Loucy (cell line): ENCODE results near the gene PEX14.

Source experiments
- H2AFZ ChIP-seq: fragments of 200-600 bp; sonication (generic); 2 replicates; pipeline ENCODE4 v1.6.0; 2016; ENCODE audit warnings: antibody characterized with exemption, mild to moderate bottlenecking, low read length, moderate library complexity
- H3F3A ChIP-seq: fragments of 200-600 bp; 2 replicates; pipeline ENCODE4 v1.6.0; 2016; ENCODE audit warnings: antibody characterized with exemption, low read depth, mild to moderate bottlenecking
- H3K27me3 ChIP-seq: fragments of 200-600 bp; sonication (generic); 2 replicates; pipeline ENCODE4 v1.6.1; 2014; ENCODE audit warnings: low read length, mild to moderate bottlenecking; ENCODE audit not compliant: insufficient read depth, poor library complexity, severe bottlenecking
- H3K36me3 ChIP-seq: fragments of 200-600 bp; sonication (generic); 2 replicates; pipeline ENCODE4 v1.6.1; 2016; ENCODE audit warnings: low read length; ENCODE audit not compliant: insufficient read depth
- H3K4me1 ChIP-seq: fragments of 200-600 bp; sonication (generic); 2 replicates; pipeline ENCODE4 v1.5.1; 2014; ENCODE audit warnings: low read length, mild to moderate bottlenecking; ENCODE audit not compliant: insufficient read depth, poor library complexity, severe bottlenecking
- H3K4me2 ChIP-seq: fragments of 200-600 bp; sonication (generic); 2 replicates; pipeline ENCODE4 v1.6.0; 2014; ENCODE audit warnings: antibody characterized with exemption, low read length, low read depth, mild to moderate bottlenecking; ENCODE audit not compliant: poor library complexity, severe bottlenecking
- H3K4me3 ChIP-seq: fragments of 200-600 bp; sonication (generic); 2 replicates; pipeline ENCODE4 v1.5.1; 2014; ENCODE audit warnings: low read length, mild to moderate bottlenecking, mixed read lengths; ENCODE audit not compliant: poor library complexity, severe bottlenecking
- H3K79me2 ChIP-seq: fragments of 200-600 bp; sonication (generic); 2 replicates; pipeline ENCODE4 v1.6.1; 2014; ENCODE audit warnings: low read length; ENCODE audit not compliant: insufficient read depth
- H3K9ac ChIP-seq: fragments of 200-600 bp; sonication (generic); 2 replicates; pipeline ENCODE4 v1.6.0; 2014; ENCODE audit warnings: mild to moderate bottlenecking, low read depth, low read length, moderate library complexity; ENCODE audit not compliant: poor library complexity, severe bottlenecking
- H3K9me2 ChIP-seq: fragments of 200-600 bp; sonication (generic); replicated peaks from 2 replicates; pipeline ENCODE4 v1.6.1; 2016; ENCODE audit warnings: low read depth, low read length, mixed read lengths
- H3K9me3 ChIP-seq: fragments of 200-600 bp; sonication (generic); 2 replicates; pipeline ENCODE4 v1.6.1; 2014; ENCODE audit warnings: mild to moderate bottlenecking, antibody characterized with exemption, low read length, low read depth; ENCODE audit not compliant: insufficient read depth
- H4K20me1 ChIP-seq: fragments of 200-600 bp; sonication (generic); 2 replicates; pipeline ENCODE4 v1.6.0; 2014; ENCODE audit warnings: antibody characterized with exemption, low read length, mild to moderate bottlenecking; ENCODE audit not compliant: insufficient read depth, poor library complexity, severe bottlenecking
- EZH2phosphoT487 ChIP-seq: fragments of 200-600 bp; IDR thresholded peaks from 2 replicates; pipeline ENCODE4 v1.6.1; 2018; ENCODE audit warnings: antibody characterized with exemption, mild to moderate bottlenecking, moderate library complexity, borderline replicate concordance
- TF ChIP-seq, protein P1 (sequence below): fragments of 200-600 bp; sonication (generic); conservative IDR thresholded peaks from 2 replicates; pipeline ENCODE4 v1.5.1; 2014; ENCODE audit warnings: mild to moderate bottlenecking, antibody characterized with exemption, low read length

PEX14 gene

DNA sequence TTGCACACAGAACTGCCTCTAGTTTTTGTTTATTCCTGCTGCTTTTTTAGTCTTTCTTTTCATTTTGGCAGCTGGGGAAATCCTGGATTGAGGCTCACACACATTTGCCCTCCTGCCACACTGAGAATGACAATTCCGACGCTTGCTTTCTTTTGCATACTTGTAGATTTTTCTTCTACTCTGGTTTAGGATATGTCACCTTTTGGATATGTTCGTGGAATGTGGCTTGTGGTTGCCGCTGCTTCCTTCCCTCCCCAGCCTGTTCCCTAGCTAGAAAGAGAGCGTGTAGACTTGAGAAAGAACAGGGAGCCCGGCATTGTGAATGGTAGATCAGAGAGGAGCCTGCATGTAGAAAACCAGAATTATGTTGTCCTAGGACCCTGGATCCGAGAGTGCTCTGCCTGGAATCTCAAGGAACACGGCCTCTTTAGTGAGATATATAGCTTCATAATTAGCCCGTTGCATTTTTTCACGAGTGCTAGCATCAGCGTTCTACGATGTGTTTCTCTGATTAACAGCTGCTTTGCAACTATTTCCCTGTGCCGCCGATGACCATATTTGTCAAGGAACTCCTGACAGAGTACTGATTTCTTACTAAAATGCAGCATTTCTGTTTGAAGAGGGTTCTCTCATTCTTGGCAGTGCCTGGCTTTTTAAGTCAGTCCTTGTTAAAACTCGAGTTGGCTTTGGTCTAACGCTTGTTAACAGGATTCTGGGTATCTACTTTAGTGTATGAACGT, 56.2 kb downstream of the PEX14 start:
- Histone ChIP-seq H2AFZ (no peak overlapping the region), H3K79me2 (peaks cover 49% of the 10 kb centered on the region), H3K9me3 (no peaks in the 10 kb centered on the region), H3K27me3 (no peaks in the 10 kb centered on the region), H4K20me1 (no peaks in the 10 kb centered on the region), H3K9me2 (no peaks in the 10 kb centered on the region), H3K4me2 (no peak overlapping the region), H3F3A (no peaks in the 10 kb centered on the region), H3K36me3 (no peaks in the 10 kb centered on the region), H3K4me3 (no peak overlapping the region), H3K9ac (no peak overlapping the region), H3K4me1 (peaks cover 12% of the 10 kb centered on the region)
- no peak for TF ChIP-seq EZH2phosphoT487
- TF ChIP-seq, protein P1, sequence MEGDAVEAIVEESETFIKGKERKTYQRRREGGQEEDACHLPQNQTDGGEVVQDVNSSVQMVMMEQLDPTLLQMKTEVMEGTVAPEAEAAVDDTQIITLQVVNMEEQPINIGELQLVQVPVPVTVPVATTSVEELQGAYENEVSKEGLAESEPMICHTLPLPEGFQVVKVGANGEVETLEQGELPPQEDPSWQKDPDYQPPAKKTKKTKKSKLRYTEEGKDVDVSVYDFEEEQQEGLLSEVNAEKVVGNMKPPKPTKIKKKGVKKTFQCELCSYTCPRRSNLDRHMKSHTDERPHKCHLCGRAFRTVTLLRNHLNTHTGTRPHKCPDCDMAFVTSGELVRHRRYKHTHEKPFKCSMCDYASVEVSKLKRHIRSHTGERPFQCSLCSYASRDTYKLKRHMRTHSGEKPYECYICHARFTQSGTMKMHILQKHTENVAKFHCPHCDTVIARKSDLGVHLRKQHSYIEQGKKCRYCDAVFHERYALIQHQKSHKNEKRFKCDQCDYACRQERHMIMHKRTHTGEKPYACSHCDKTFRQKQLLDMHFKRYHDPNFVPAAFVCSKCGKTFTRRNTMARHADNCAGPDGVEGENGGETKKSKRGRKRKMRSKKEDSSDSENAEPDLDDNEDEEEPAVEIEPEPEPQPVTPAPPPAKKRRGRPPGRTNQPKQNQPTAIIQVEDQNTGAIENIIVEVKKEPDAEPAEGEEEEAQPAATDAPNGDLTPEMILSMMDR, result no peak

- Histone ChIP-seq H3K4me2 (no peak overlapping the region), H3K36me3 (peaks cover 12% of the 10 kb centered on the region; the same call in 1 of the 2 replicates), H3K79me2 (peaks cover 40% of the 10 kb centered on the region), H2AFZ (no peak overlapping the region), H3K27me3 (no peaks in the 10 kb centered on the region), H3K4me3 (no peak overlapping the region), H3F3A (no peaks in the 10 kb centered on the region), H4K20me1 (no peaks in the 10 kb centered on the region), H3K9me2 (no peaks in the 10 kb centered on the region), H3K9me3 (no peaks in the 10 kb centered on the region), H3K4me1 (peaks cover 12% of the 10 kb centered on the region), H3K9ac (no peak overlapping the region)
- TF ChIP-seq, protein P1, result no peak
- no peak for TF ChIP-seq EZH2phosphoT487
These were observed 57.6 kb downstream of the PEX14 start for GRCh38 chr1:10532362-10532761.

DNA sequence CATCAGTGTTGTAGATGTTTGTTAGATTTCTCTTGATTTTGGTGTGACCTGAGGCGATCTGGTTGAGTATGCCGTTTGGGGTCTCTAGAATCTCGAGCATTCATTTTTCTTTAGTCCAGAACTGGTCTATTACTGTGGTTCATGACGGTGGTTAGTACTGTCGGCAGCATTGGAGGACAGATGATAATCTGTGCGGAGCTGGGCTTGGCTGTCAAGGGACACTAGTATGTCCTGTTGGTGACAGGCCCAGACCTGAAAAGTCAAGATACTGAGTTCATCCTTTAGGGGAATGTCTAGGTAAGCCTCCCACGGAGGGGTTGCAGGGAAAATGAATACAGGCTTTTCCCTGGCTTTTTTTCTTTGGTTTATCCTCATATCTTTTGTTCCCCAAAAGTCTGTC, 59.8 kb downstream of the PEX14 start:
- no peaks in the 10 kb centered on the region for H3K9me2 ChIP-seq
- no peaks in the 10 kb centered on the region for H3K9me3 ChIP-seq
- H3K4me2 ChIP-seq, result no peak overlapping the region
- no peaks in the 10 kb centered on the region for H3K27me3 ChIP-seq
- no peak overlapping the region for H3K9ac ChIP-seq
- peaks cover 12% of the 10 kb centered on the region for H3K4me1 ChIP-seq
- no peak overlapping the region for H2AFZ ChIP-seq
- peaks cover 26% of the 10 kb centered on the region; the same call in 1 of the 2 replicates for H3K36me3 ChIP-seq
- TF ChIP-seq, protein P1, result no peak
- no peak for TF ChIP-seq EZH2phosphoT487
- peaks cover 30% of the 10 kb centered on the region for H3K79me2 ChIP-seq
- H3F3A ChIP-seq, result no peaks in the 10 kb centered on the region
- H3K4me3 ChIP-seq, result no peak overlapping the region
- no peaks in the 10 kb centered on the region for H4K20me1 ChIP-seq
